Fibroblast of villous mesenchyme (primary cell): ENCODE results near the gene PCDHA11. TPM values are rescaled to one million over a fixed set of nuclear protein-coding genes. Genes with fewer than 3 reads are reported as not detected.
"Not testable (repeated sequence)": the region's sequence is repeated elsewhere in the genome, so short reads cannot be mapped to it uniquely, and the experiment has no call there.

Experiments
- DNase-seq: peaks from one replicate; pipeline ENCODE4 v3.0.0-alpha.2; 2010; ENCODE audit warnings: low read depth
- H3K4me3 ChIP-seq: 2 replicates; pipeline ENCODE4 v1.5.1; 2011; ENCODE audit warnings: low read depth, mild to moderate bottlenecking, low read length
- CTCF ChIP-seq: IDR thresholded peaks from 2 replicates; pipeline ENCODE4 v1.5.1; 2012; ENCODE audit warnings: low read depth, mild to moderate bottlenecking, low read length; ENCODE audit not compliant: insufficient read depth
- total RNA-seq: library from RNA; depleted of rRNA; stranded (reverse); fragments of >200 nt; gene quantifications from 2 replicates; pipeline ENCODE4 v1.2.3, GENCODE V29; 2012

Gene PCDHA11
- total RNA-seq, result under 0.01 TPM in 2 replicates

- no peak for DNase-seq
- no peak for TF ChIP-seq CTCF
- no peak within 1 kb of the TSS for H3K4me3 ChIP-seq
Measured at GRCh38 chr5:140868721-140869554, at the start of gene PCDHA11. Gene PCDHA11, plus strand, starts transcription at chr5:140868957. Its CDS starts 147 bp downstream, at chr5:140869104.

GRCh38 chr5:140821375-140822280, 47.1 kb upstream of the PCDHA11 start, which contains the start of gene PCDHA5:
Gene PCDHA5, plus strand, starts transcription at chr5:140821613.
- no peak within 1 kb of the TSS for H3K4me3 ChIP-seq
- DNase-seq, result no peak
- TF ChIP-seq CTCF, result peak; percentile 52

- no peak for TF ChIP-seq CTCF
- no peak for DNase-seq
- no peak overlapping the region for H3K4me3 ChIP-seq
Measured at GRCh38 chr5:140822281-140822629, 46.5 kb upstream of the PCDHA11 start.

GRCh38 chr5:140822969-140823368, 45.8 kb upstream of the PCDHA11 start:
- not testable (repeated sequence) for H3K4me3 ChIP-seq, DNase-seq

- TF ChIP-seq CTCF, result no peak
- DNase-seq, result no peak
- no peak overlapping the region for H3K4me3 ChIP-seq
Measured at GRCh38 chr5:140823475-140823874, 45.3 kb upstream of the PCDHA11 start.

GRCh38 chr5:140827704-140828361, 40.9 kb upstream of the PCDHA11 start, which contains the start of gene PCDHA6:
Gene PCDHA6, plus strand, starts transcription at chr5:140827960. Its CDS starts 132 bp downstream, at chr5:140828092.
- DNase-seq, result no peak
- peak; percentile 24 for TF ChIP-seq CTCF

More at GRCh38 chr5:140827704-140828361, 40.9 kb upstream of the PCDHA11 start, which contains the start of gene PCDHA6:
- no peak within 1 kb of the TSS for H3K4me3 ChIP-seq
